ENCODE measurements around the gene TMEM151B. TPM values are rescaled to one million over a fixed set of nuclear protein-coding genes. Genes with fewer than 3 reads are reported as not detected.

Gene TMEM151B
- polyA plus RNA-seq, 1 of the 3 experiments (the other 2 are of a cell fraction) = 0.05 TPM

GRCh38 chr6:44234101-44235025 is 35.9 kb upstream of the TMEM151B start (continued):
- TF ChIP-seq, protein P1, sequence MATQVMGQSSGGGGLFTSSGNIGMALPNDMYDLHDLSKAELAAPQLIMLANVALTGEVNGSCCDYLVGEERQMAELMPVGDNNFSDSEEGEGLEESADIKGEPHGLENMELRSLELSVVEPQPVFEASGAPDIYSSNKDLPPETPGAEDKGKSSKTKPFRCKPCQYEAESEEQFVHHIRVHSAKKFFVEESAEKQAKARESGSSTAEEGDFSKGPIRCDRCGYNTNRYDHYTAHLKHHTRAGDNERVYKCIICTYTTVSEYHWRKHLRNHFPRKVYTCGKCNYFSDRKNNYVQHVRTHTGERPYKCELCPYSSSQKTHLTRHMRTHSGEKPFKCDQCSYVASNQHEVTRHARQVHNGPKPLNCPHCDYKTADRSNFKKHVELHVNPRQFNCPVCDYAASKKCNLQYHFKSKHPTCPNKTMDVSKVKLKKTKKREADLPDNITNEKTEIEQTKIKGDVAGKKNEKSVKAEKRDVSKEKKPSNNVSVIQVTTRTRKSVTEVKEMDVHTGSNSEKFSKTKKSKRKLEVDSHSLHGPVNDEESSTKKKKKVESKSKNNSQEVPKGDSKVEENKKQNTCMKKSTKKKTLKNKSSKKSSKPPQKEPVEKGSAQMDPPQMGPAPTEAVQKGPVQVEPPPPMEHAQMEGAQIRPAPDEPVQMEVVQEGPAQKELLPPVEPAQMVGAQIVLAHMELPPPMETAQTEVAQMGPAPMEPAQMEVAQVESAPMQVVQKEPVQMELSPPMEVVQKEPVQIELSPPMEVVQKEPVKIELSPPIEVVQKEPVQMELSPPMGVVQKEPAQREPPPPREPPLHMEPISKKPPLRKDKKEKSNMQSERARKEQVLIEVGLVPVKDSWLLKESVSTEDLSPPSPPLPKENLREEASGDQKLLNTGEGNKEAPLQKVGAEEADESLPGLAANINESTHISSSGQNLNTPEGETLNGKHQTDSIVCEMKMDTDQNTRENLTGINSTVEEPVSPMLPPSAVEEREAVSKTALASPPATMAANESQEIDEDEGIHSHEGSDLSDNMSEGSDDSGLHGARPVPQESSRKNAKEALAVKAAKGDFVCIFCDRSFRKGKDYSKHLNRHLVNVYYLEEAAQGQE (IDR thresholded peaks at IDR 0.05; ENCODE audit: low read depth, low read length) = no peak
- TF ChIP-seq USF1 (IDR thresholded peaks at IDR 0.05; ENCODE audit: borderline replicate concordance, low read depth) = no peak
- TF ChIP-seq ELF1 (IDR thresholded peaks at IDR 0.05) = no peak
- peak; percentile 86 for TF ChIP-seq SMC3 (IDR thresholded peaks at IDR 0.05; ENCODE audit: low read depth, low read length)
- TF ChIP-seq RCOR1 (IDR thresholded peaks at IDR 0.05; ENCODE audit: low read length) = no peak; the same call in 1 of the 2 replicates
- TF ChIP-seq, protein P2, sequence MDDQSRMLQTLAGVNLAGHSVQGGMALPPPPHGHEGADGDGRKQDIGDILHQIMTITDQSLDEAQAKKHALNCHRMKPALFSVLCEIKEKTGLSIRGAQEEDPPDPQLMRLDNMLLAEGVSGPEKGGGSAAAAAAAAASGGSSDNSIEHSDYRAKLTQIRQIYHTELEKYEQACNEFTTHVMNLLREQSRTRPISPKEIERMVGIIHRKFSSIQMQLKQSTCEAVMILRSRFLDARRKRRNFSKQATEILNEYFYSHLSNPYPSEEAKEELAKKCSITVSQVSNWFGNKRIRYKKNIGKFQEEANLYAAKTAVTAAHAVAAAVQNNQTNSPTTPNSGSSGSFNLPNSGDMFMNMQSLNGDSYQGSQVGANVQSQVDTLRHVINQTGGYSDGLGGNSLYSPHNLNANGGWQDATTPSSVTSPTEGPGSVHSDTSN (IDR thresholded peaks at IDR 0.05) = no peak
- no peak for TF ChIP-seq YY1 (IDR thresholded peaks at IDR 0.05; ENCODE audit: low read depth)
- TF ChIP-seq USF2 (IDR thresholded peaks at IDR 0.05; ENCODE audit: borderline replicate concordance, low read depth, low read length) = no peak
- no peak for TF ChIP-seq RFX5 (IDR thresholded peaks at IDR 0.05; ENCODE audit: low read length)

GRCh38 chr6:44235269-44235668 is 35.0 kb upstream of the TMEM151B start:
- H3K4me3 ChIP-seq (ENCODE audit: low read depth in 2 of 2, low read length in 1 of 2) = no peak overlapping the region
- H3K79me2 ChIP-seq (ENCODE audit: insufficient read depth) = no peaks in the 10 kb centered on the region
- H3K9ac ChIP-seq = no peak overlapping the region
- peak; percentile 34 for DNase-seq
- H3K27ac ChIP-seq (ENCODE audit: low read depth in 2 of 2, low read length in 1 of 2) = peak overlapping the region; percentile 78 to 91
- POLR2A ChIA-PET = interaction anchor here (0.6 to 3.2 kb wide), 4 partner anchors 9 to 1306 kb away, joined by 3 to 48 read pairs (median 12); partner anchors contain the start of gene HSP90AB1
- H4K20me1 ChIP-seq (ENCODE audit: insufficient read depth) = no peaks in the 10 kb centered on the region
- WGBS (ENCODE audit: low lambda C conversion rate) = 74% methylated on average over 6 of the region's 6 CpGs
- H3F3A ChIP-seq (replicated peaks; ENCODE audit: insufficient read depth) = peaks cover 18% of the 10 kb centered on the region
- peak overlapping the region; percentile 77; the same call in 1 of the 2 replicates for H2AFZ ChIP-seq (ENCODE audit: low read depth)
- H3K4me2 ChIP-seq = peak overlapping the region; percentile 75; the same call in 1 of the 2 replicates
- H3K9me2 ChIP-seq = no peaks in the 10 kb centered on the region
- H3K4me1 ChIP-seq (ENCODE audit: control insufficient read depth in 1 of 2, insufficient read depth in 2 of 2, low read depth in 1 of 2, low read length in 1 of 2) = peaks cover 26 to 57% of the 10 kb centered on the region in 2 experiments
- H3K9me3 ChIP-seq = no peaks in the 10 kb centered on the region
- peaks cover 0 to 6% of the 10 kb centered on the region in 2 experiments for H3K36me3 ChIP-seq (replicated peaks in 1 of 2; ENCODE audit: control insufficient read depth in 1 of 2, insufficient read depth in 2 of 2, low read length in 1 of 2)
- H3K27me3 ChIP-seq (ENCODE audit: insufficient read depth) = no peaks in the 10 kb centered on the region
- no peak for TF ChIP-seq GABPA (IDR thresholded peaks at IDR 0.05; ENCODE audit: low read depth)
- TF ChIP-seq MEF2A (IDR thresholded peaks at IDR 0.05; ENCODE audit: borderline replicate concordance, low read depth) = no peak
- TF ChIP-seq FOXJ3 (CRISPR knock-in tag; IDR thresholded peaks at IDR 0.05) = no peak
- TF ChIP-seq GATA2 (CRISPR knock-in tag; IDR thresholded peaks at IDR 0.05) = peak; percentile 33; the same call in 1 of the 2 replicates
- TF ChIP-seq IRF3 (IDR thresholded peaks at IDR 0.05; ENCODE audit: low read depth, low read length) = no peak
- TF ChIP-seq, protein P3, sequence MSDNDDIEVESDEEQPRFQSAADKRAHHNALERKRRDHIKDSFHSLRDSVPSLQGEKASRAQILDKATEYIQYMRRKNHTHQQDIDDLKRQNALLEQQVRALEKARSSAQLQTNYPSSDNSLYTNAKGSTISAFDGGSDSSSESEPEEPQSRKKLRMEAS (IDR thresholded peaks at IDR 0.05; ENCODE audit: low read depth) = no peak
- TF ChIP-seq RCOR1 (IDR thresholded peaks at IDR 0.05; ENCODE audit: low read length) = no peak
- TF ChIP-seq MXI1 (IDR thresholded peaks at IDR 0.05; ENCODE audit: low read depth, low read length) = 0 out of 2 replicates have a peak, but pooled peaks have one; percentile 43
- TF ChIP-seq NFIC (IDR thresholded peaks at IDR 0.05; ENCODE audit: borderline replicate concordance) = no peak
- TF ChIP-seq TAF1 (IDR thresholded peaks at IDR 0.05; ENCODE audit: borderline replicate concordance, low read depth, low read length) = no peak
- TF ChIP-seq SMC3 (IDR thresholded peaks at IDR 0.05; ENCODE audit: low read depth, low read length) = no peak
- CTCF ChIA-PET = interaction anchor here (0.6 to 8.5 kb wide), 38 partner anchors 11 to 152 kb away, joined by 3 to 224 read pairs (median 9); partner anchors contain the start of genes HSP90AB1, MYMX, NFKBIE and SLC29A1
